HL-60 (cell line): ENCODE measurements around the gene SART1.

Source experiments
- POLR2AphosphoS5 ChIP-seq: IDR thresholded peaks from 2 replicates; pipeline ENCODE4 v1.6.1; 2012; ENCODE audit warnings: low read depth
- SPI1 ChIP-seq: IDR thresholded peaks from 2 replicates; pipeline ENCODE4 v1.6.1; 2012; ENCODE audit warnings: low read depth, mild to moderate bottlenecking, borderline replicate concordance
- TF ChIP-seq, protein P1 (sequence below): IDR thresholded peaks from one replicate; pipeline ENCODE4 v1.5.1; 2011; ENCODE audit warnings: low read length, control low read depth, inconsistent platforms; ENCODE audit not compliant: insufficient read depth
- TF ChIP-seq, protein P2 (sequence below): IDR thresholded peaks from 2 replicates; pipeline ENCODE4 v1.6.1; 2012; ENCODE audit warnings: low read depth; ENCODE audit not compliant: insufficient replicate concordance

GRCh38 chr11:65944191-65944590, 17.3 kb upstream of the SART1 start:
- TF ChIP-seq, protein P1, sequence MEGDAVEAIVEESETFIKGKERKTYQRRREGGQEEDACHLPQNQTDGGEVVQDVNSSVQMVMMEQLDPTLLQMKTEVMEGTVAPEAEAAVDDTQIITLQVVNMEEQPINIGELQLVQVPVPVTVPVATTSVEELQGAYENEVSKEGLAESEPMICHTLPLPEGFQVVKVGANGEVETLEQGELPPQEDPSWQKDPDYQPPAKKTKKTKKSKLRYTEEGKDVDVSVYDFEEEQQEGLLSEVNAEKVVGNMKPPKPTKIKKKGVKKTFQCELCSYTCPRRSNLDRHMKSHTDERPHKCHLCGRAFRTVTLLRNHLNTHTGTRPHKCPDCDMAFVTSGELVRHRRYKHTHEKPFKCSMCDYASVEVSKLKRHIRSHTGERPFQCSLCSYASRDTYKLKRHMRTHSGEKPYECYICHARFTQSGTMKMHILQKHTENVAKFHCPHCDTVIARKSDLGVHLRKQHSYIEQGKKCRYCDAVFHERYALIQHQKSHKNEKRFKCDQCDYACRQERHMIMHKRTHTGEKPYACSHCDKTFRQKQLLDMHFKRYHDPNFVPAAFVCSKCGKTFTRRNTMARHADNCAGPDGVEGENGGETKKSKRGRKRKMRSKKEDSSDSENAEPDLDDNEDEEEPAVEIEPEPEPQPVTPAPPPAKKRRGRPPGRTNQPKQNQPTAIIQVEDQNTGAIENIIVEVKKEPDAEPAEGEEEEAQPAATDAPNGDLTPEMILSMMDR: no peak
- TF ChIP-seq, protein P2, sequence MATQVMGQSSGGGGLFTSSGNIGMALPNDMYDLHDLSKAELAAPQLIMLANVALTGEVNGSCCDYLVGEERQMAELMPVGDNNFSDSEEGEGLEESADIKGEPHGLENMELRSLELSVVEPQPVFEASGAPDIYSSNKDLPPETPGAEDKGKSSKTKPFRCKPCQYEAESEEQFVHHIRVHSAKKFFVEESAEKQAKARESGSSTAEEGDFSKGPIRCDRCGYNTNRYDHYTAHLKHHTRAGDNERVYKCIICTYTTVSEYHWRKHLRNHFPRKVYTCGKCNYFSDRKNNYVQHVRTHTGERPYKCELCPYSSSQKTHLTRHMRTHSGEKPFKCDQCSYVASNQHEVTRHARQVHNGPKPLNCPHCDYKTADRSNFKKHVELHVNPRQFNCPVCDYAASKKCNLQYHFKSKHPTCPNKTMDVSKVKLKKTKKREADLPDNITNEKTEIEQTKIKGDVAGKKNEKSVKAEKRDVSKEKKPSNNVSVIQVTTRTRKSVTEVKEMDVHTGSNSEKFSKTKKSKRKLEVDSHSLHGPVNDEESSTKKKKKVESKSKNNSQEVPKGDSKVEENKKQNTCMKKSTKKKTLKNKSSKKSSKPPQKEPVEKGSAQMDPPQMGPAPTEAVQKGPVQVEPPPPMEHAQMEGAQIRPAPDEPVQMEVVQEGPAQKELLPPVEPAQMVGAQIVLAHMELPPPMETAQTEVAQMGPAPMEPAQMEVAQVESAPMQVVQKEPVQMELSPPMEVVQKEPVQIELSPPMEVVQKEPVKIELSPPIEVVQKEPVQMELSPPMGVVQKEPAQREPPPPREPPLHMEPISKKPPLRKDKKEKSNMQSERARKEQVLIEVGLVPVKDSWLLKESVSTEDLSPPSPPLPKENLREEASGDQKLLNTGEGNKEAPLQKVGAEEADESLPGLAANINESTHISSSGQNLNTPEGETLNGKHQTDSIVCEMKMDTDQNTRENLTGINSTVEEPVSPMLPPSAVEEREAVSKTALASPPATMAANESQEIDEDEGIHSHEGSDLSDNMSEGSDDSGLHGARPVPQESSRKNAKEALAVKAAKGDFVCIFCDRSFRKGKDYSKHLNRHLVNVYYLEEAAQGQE: no peak
- no peak for TF ChIP-seq POLR2AphosphoS5
- TF ChIP-seq SPI1: no peak
